ENCODE results near the gene CEBPA.

GRCh38 chr19:33290082-33290815, 12.1 kb downstream of the CEBPA start:
- TF ChIP-seq, protein P1, sequence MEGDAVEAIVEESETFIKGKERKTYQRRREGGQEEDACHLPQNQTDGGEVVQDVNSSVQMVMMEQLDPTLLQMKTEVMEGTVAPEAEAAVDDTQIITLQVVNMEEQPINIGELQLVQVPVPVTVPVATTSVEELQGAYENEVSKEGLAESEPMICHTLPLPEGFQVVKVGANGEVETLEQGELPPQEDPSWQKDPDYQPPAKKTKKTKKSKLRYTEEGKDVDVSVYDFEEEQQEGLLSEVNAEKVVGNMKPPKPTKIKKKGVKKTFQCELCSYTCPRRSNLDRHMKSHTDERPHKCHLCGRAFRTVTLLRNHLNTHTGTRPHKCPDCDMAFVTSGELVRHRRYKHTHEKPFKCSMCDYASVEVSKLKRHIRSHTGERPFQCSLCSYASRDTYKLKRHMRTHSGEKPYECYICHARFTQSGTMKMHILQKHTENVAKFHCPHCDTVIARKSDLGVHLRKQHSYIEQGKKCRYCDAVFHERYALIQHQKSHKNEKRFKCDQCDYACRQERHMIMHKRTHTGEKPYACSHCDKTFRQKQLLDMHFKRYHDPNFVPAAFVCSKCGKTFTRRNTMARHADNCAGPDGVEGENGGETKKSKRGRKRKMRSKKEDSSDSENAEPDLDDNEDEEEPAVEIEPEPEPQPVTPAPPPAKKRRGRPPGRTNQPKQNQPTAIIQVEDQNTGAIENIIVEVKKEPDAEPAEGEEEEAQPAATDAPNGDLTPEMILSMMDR (IDR thresholded peaks at IDR 0.05), result no peak
- no peak for TF ChIP-seq POLR2A (IDR thresholded peaks at IDR 0.05)
